Calu3 (cell line): Measurements from ENCODE around the gene EHD2. TPM values are rescaled to one million over a fixed set of nuclear protein-coding genes. Genes with fewer than 3 reads are reported as not detected.

Experiments used
- BruUV-seq: library from RNA; stranded (reverse); fragments of 400-500 nt; replicated peaks from 2 replicates; lab custom pipeline; 2021; lab: Mats Ljungman, UMichigan
- CTCF ChIA-PET: fragments of 300-600 bp; sonication (Branson Sonifier 250); formaldehyde crosslinking; loops from one replicate; lab custom pipeline; 2022; ENCODE audit warnings: antibody characterized with exemption; lab: Charles Lee
- DNase-seq: peaks from one replicate; pipeline ENCODE4 v3.0.0; 2022
- H3K27ac Mint-ChIP-seq: one replicate; pipeline ENCODE4 v1.8.0; 2022; ENCODE audit warnings: mixed read lengths; ENCODE audit not compliant: unreplicated experiment
- H3K27me3 Mint-ChIP-seq: one replicate; pipeline ENCODE4 v1.8.0; 2022; ENCODE audit warnings: mixed read lengths; ENCODE audit not compliant: unreplicated experiment
- H3K36me3 Mint-ChIP-seq: one replicate; pipeline ENCODE4 v1.8.0; 2022; ENCODE audit warnings: mild to moderate bottlenecking, moderate library complexity, mixed read lengths; ENCODE audit not compliant: insufficient read depth, unreplicated experiment
- H3K4me1 Mint-ChIP-seq: one replicate; pipeline ENCODE4 v1.8.0; 2022; ENCODE audit warnings: mild to moderate bottlenecking, low read depth, mixed read lengths; ENCODE audit not compliant: unreplicated experiment
- H3K4me3 Mint-ChIP-seq: one replicate; pipeline ENCODE4 v1.8.0; 2022; ENCODE audit warnings: mild to moderate bottlenecking, low read depth, moderate library complexity, mixed read lengths; ENCODE audit not compliant: unreplicated experiment
- H3K9me3 Mint-ChIP-seq: one replicate; pipeline ENCODE4 v1.8.0; 2022; ENCODE audit warnings: low read depth, mixed read lengths; ENCODE audit not compliant: unreplicated experiment
- intact Hi-C: fragments of 100-400 bp; cut with micrococcal nuclease; formaldehyde crosslinking; loops from one replicate; pipeline ENCODE4 v1.10.0; 2022; ENCODE audit not compliant: unreplicated experiment
- total RNA-seq: library from RNA; stranded (reverse); gene quantifications from 2 replicates; pipeline ENCODE4 v1.2.3, GENCODE V29; 2022
- TF ChIP-seq, protein P1 (sequence below): fragments of 200-600 bp; IDR thresholded peaks from one replicate; pipeline ENCODE4 v1.8.0; 2022; ENCODE audit warnings: antibody characterized with exemption; ENCODE audit not compliant: unreplicated experiment

The EHD2 gene
- total RNA-seq, 1 experiment from 2014 or later, result 52.3 TPM

DNA sequence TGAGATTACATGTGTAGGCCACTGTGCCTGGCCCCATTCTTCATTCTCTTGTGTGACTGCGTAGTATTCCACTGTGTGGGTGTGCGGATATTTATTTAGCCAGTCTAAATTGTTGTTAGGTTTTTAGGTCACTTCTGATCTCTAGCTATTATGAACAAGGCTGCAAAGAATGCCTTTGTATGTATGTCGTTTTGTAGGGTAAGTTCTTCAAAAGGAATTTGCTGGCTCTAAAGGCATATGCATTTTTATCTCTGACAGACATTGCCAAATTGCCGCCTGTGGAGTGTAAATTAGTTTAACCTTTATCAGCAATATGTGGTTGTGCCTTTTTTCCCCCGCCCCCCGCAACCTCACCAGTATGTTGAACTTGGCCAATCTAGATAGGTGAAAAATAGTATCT, 30.3 kb upstream of the EHD2 start:
- Mint-ChIP-seq H3K27ac (no peak overlapping the region), H3K9me3 (no peaks in the 10 kb centered on the region), H3K4me1 (no peaks in the 10 kb centered on the region), H3K27me3 (no peaks in the 10 kb centered on the region), H3K36me3 (peaks cover 17% of the 10 kb centered on the region), H3K4me3 (no peak overlapping the region)
- TF ChIP-seq, protein P1, sequence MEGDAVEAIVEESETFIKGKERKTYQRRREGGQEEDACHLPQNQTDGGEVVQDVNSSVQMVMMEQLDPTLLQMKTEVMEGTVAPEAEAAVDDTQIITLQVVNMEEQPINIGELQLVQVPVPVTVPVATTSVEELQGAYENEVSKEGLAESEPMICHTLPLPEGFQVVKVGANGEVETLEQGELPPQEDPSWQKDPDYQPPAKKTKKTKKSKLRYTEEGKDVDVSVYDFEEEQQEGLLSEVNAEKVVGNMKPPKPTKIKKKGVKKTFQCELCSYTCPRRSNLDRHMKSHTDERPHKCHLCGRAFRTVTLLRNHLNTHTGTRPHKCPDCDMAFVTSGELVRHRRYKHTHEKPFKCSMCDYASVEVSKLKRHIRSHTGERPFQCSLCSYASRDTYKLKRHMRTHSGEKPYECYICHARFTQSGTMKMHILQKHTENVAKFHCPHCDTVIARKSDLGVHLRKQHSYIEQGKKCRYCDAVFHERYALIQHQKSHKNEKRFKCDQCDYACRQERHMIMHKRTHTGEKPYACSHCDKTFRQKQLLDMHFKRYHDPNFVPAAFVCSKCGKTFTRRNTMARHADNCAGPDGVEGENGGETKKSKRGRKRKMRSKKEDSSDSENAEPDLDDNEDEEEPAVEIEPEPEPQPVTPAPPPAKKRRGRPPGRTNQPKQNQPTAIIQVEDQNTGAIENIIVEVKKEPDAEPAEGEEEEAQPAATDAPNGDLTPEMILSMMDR, result no peak
- CTCF ChIA-PET, result no interaction called here
- no TSS peak for BruUV-seq
- DNase-seq, result no peak
- intact Hi-C loops, result no loop called here

DNA sequence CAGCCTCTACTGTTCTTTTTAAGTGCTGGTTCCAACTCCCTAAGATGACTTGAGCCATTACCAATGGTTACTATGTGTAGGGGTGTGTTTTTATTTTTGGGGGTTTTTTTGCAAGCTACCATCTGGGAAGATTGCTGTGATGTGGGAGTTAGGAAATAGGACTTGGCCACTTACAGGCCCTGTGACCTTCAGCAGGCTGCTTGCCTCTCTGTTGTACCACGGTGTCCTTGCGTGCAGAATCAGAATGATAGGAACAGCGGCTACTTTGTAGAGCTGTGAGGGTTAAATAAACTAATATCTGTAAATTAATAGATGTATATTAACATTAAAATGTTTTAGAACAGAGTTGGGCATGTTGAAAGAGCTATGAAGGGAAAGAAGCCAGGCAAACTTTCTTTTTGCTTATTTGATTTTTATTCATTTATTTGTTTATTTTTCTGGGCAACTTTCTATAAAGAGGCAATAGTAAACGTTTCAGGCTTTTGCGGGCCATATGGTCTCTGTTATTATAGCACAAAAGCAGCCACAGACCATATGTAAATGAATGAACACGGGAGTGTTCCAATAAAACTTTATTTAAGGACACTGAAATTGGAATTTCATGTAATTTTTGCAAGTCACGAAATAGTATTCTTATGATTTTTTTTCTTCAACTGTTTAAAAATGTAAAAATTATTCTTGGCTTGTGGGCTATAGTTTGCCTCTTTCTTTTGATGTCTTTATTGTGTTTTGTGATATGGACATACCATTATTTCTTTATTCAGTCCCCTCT, 26.4 kb upstream of the EHD2 start:
- Mint-ChIP-seq H3K27me3 (no peaks in the 10 kb centered on the region), H3K27ac (no peak overlapping the region), H3K4me1 (no peaks in the 10 kb centered on the region), H3K36me3 (peaks cover 13% of the 10 kb centered on the region), H3K9me3 (no peaks in the 10 kb centered on the region), H3K4me3 (no peak overlapping the region)
- CTCF ChIA-PET, result no interaction called here
- no peak for DNase-seq
- no TSS peak for BruUV-seq
- TF ChIP-seq, protein P1, result no peak
- intact Hi-C loops, result no loop called here

DNA sequence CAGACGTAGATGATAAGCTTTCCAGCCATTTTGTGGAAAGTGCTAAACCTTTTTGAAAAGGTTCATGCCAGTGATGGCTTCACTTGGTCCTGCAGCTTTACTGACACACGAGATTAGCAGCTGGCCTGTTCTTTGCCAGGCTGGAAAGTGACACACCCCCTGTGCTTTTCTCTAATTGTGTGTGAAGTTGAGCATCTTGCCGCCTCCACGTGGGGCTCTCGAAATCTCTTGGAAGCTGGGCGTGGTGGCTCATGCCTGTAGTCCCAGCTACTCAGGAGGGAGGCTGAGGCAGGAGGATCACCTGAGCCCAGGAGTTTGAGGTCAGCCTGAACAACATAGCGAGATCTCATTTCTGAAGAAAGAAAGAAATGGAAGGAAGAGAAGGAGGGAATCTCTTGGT, 25.3 kb upstream of the EHD2 start:
- DNase-seq, result no peak
- intact Hi-C loops, result no loop called here
- Mint-ChIP-seq H3K9me3 (no peaks in the 10 kb centered on the region), H3K4me1 (no peaks in the 10 kb centered on the region), H3K4me3 (no peak overlapping the region), H3K36me3 (peaks cover 17% of the 10 kb centered on the region), H3K27ac (no peak overlapping the region), H3K27me3 (no peaks in the 10 kb centered on the region)
- CTCF ChIA-PET, result no interaction called here
- BruUV-seq, result no TSS peak
- TF ChIP-seq, protein P1, result no peak

DNA sequence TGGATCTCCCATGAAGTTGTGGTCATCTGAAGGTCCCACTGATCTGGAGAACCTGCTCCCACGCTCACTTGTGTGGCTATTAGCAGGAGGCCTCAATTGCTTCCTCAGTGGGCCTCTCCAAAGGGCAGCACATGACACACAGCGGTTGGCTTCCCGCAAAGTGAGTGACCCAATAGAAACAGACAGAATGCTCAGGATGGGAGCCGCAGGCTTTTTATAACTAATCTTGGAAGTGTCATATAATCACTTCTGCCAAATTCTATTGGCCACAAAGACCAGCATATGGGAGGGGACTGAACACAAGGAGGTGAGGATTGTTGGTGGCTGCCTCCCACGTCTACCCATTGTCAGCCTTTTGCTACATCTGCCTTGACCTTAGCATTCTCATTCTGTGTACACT, 22.1 kb upstream of the EHD2 start:
- Mint-ChIP-seq H3K9me3 (no peaks in the 10 kb centered on the region), H3K27ac (no peak overlapping the region), H3K27me3 (no peaks in the 10 kb centered on the region), H3K4me1 (no peaks in the 10 kb centered on the region), H3K36me3 (peaks cover 15% of the 10 kb centered on the region), H3K4me3 (no peak overlapping the region)
- CTCF ChIA-PET, result interaction anchor here (0.9 kb wide), 1 partner anchor 254 kb away, joined by 3 read pairs; no protein-coding TSS in a partner anchor
- no TSS peak for BruUV-seq
- intact Hi-C loops, result no loop called here
- TF ChIP-seq, protein P1, result no peak
- no peak for DNase-seq
